ENCODE results near the gene TNS2.

DNA sequence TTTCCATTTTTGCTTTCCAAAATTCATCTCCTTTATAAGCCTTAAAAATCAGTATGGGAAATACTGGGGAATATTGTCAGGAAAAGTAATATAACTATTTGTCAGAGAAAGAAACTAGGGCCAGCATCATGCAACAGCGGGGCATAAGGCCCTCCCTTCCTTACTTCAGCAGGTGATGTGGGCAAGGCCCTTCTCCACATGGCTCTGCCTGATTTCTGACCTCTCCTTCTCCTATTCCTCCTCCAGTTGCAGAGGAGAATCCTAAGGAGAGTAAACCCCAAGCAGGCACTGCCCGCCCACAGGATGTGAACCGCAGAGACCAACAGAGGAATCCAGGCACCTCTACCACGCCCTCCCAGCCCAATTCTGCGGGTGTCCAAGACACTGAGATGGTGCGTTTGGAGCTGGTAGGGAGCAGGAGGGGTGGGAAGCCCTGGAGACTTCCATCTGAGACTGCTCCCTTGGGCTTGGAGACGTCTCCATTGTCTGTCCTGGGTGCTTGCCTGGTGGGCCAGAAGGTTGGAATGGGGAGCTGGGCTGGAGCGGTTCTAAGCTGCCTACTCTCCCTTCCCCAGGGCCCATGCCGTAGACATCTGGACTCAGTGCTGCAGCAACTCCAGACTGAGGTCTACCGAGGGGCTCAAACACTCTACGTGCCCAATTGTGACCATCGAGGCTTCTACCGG, 50.7 kb downstream of the TNS2 start:
- no peak for TF ChIP-seq GATA3 (IDR thresholded peaks at IDR 0.05; ENCODE audit: low read depth, low read length)
- no peak for TF ChIP-seq GATA2 (IDR thresholded peaks at IDR 0.05; ENCODE audit: low read depth, low read length)

All from SH-SY5Y (cell line).